Neuronal stem cell (in vitro differentiated cells): Measurements from ENCODE around the gene ZFP1.

Source experiments
- DNase-seq: peaks from one replicate; pipeline ENCODE4 v3.0.0-alpha.2; 2013; ENCODE audit warnings: low spot score
- H2AFZ ChIP-seq: one replicate; pipeline ENCODE4 v1.6.1; 2013; ENCODE audit warnings: mild to moderate bottlenecking, low read length, inconsistent platforms
- H2AK5ac ChIP-seq: 2 replicates; pipeline ENCODE4 v1.6.1; 2013; ENCODE audit warnings: low read depth, mild to moderate bottlenecking, inconsistent platforms, low read length, moderate library complexity, mixed read lengths
- H2BK120ac ChIP-seq: 2 replicates; pipeline ENCODE4 v1.6.1; 2013; ENCODE audit warnings: low read depth, mild to moderate bottlenecking, inconsistent platforms, low read length, moderate library complexity, mixed read lengths
- H2BK12ac ChIP-seq: one replicate; pipeline ENCODE4 v1.6.1; 2013; ENCODE audit warnings: low read length, inconsistent platforms
- H2BK15ac ChIP-seq: 2 replicates; pipeline ENCODE4 v1.6.1; 2013; ENCODE audit warnings: mild to moderate bottlenecking, low read length, inconsistent platforms, mixed read lengths
- H2BK5ac ChIP-seq: one replicate; pipeline ENCODE4 v1.6.1; 2013; ENCODE audit warnings: inconsistent platforms, mild to moderate bottlenecking, low read length, moderate library complexity
- H3K14ac ChIP-seq: one replicate; pipeline ENCODE4 v1.6.1; 2013; ENCODE audit warnings: low read length, inconsistent platforms
- H3K18ac ChIP-seq: 2 replicates; pipeline ENCODE4 v1.6.1; 2013; ENCODE audit warnings: low read length, inconsistent platforms
- H3K23ac ChIP-seq: 2 replicates; pipeline ENCODE4 v1.6.1; 2013; ENCODE audit warnings: low read depth, mild to moderate bottlenecking, mixed read lengths, low read length, inconsistent platforms; ENCODE audit not compliant: poor library complexity
- H3K27ac ChIP-seq: replicated peaks from 3 replicates; pipeline ENCODE4 v1.5.1; 2013; ENCODE audit warnings: low read length, inconsistent platforms
- H3K27me3 ChIP-seq, 3 experiments: 2 replicates each; pipeline ENCODE4 v1.6.1; 2013; ENCODE audit warnings: low read length in 3 of 3, mild to moderate bottlenecking in 2 of 3, inconsistent platforms in 1 of 3, low read depth in 1 of 3, mixed read lengths in 1 of 3, moderate library complexity in 1 of 3; ENCODE audit not compliant: control insufficient read depth in 3 of 3, insufficient read depth in 3 of 3
- H3K36me3 ChIP-seq, 2 donors: replicated peaks in 1 of 2; 2 replicates each; pipeline ENCODE4 v1.6.1; 2013; ENCODE audit warnings: low read length in 2 of 2; ENCODE audit not compliant: control insufficient read depth in 2 of 2, insufficient read depth in 2 of 2
- H3K4ac ChIP-seq: 2 replicates; pipeline ENCODE4 v1.6.1; 2013; ENCODE audit warnings: inconsistent platforms, mild to moderate bottlenecking, low read length, moderate library complexity
- H3K4me1 ChIP-seq, 2 donors: 1 replicate in 1 of 2; 2 replicates in 1 of 2; pipeline ENCODE4 v1.6.1; 2013; ENCODE audit warnings: low read length in 2 of 2, low read depth in 1 of 2; ENCODE audit not compliant: control insufficient read depth in 2 of 2, insufficient read depth in 1 of 2
- H3K4me2 ChIP-seq: one replicate; pipeline ENCODE4 v1.6.1; 2013; ENCODE audit warnings: mild to moderate bottlenecking, low read length, inconsistent platforms; ENCODE audit not compliant: insufficient read depth, poor library complexity, severe bottlenecking
- H3K4me3 ChIP-seq, 2 donors: 2 replicates each; pipeline ENCODE4 v1.5.1; 2013; ENCODE audit warnings: low read length in 2 of 2, mild to moderate bottlenecking in 2 of 2, inconsistent platforms in 1 of 2, moderate library complexity in 1 of 2
- H3K79me1 ChIP-seq: one replicate; pipeline ENCODE4 v1.6.1; 2013; ENCODE audit warnings: low read depth, mild to moderate bottlenecking, inconsistent platforms, low read length, moderate library complexity
- H3K9ac ChIP-seq: one replicate; pipeline ENCODE4 v1.6.1; 2013; ENCODE audit warnings: mild to moderate bottlenecking, low read depth, low read length, inconsistent platforms; ENCODE audit not compliant: poor library complexity
- H3K9me3 ChIP-seq, 2 donors: replicated peaks in 1 of 2; 2 replicates each; pipeline versions ENCODE3 to v1.6.1; 2013; ENCODE audit warnings: low read length in 2 of 2, mild to moderate bottlenecking in 2 of 2, inconsistent platforms in 1 of 2, low read depth in 1 of 2, mixed read lengths in 1 of 2, moderate library complexity in 1 of 2; ENCODE audit not compliant: control insufficient read depth in 2 of 2, insufficient read depth in 1 of 2
- H4K8ac ChIP-seq: one replicate; pipeline ENCODE4 v1.6.1; 2013; ENCODE audit warnings: low read depth, mild to moderate bottlenecking, inconsistent platforms, low read length, moderate library complexity
- H4K91ac ChIP-seq: one replicate; pipeline ENCODE4 v1.6.1; 2013; ENCODE audit warnings: low read length, low read depth, mild to moderate bottlenecking, inconsistent platforms; ENCODE audit not compliant: poor library complexity
- WGBS, 2 donors: extraction: QIAGEN DNeasy Blood & Tissue Kit; methylation state at CpG; one replicate each; pipeline ENCODE4 v1.1.7; 2013; ENCODE audit warnings: missing lambda C conversion rate in 2 of 2, mixed read lengths in 1 of 2; ENCODE audit not compliant: insufficient read length in 2 of 2, insufficient replicate concordance in 1 of 2; ENCODE audit errors: extremely low coverage in 2 of 2; 5-methylcytosine and 5-hydroxymethylcytosine counted together

Gene ZFP1

GRCh38 chr16:75175074-75175473 lies 26.8 kb downstream of the ZFP1 start:
- H3K27me3 ChIP-seq: no peaks in the 10 kb centered on the region
- H3K14ac ChIP-seq: no peak overlapping the region
- no peak overlapping the region for H3K27ac ChIP-seq
- H3K36me3 ChIP-seq: peaks cover 6 to 29% of the 10 kb centered on the region in 2 donors
- no CpG with 5 or more reads among the region's 3 CpGs for WGBS, 2 donors
- DNase-seq: no peak
- H4K8ac ChIP-seq: no peak overlapping the region
- H2BK15ac ChIP-seq: no peak overlapping the region
- H4K91ac ChIP-seq: no peak overlapping the region
- H3K4me1 ChIP-seq: no peaks in the 10 kb centered on the region
- H2BK12ac ChIP-seq: no peak overlapping the region
- H2AFZ ChIP-seq: no peak overlapping the region
- no peak overlapping the region for H3K18ac ChIP-seq
- H3K9ac ChIP-seq: no peak overlapping the region
- no peak overlapping the region for H3K4ac ChIP-seq
- no peak overlapping the region for H3K4me3 ChIP-seq
- H3K23ac ChIP-seq: no peak overlapping the region
- no peak overlapping the region for H2AK5ac ChIP-seq
- H3K4me2 ChIP-seq: no peak overlapping the region
- H2BK5ac ChIP-seq: no peak overlapping the region
- H3K9me3 ChIP-seq: peaks cover 33 to 74% of the 10 kb centered on the region in 2 donors
- H3K79me1 ChIP-seq: no peaks in the 10 kb centered on the region
- H2BK120ac ChIP-seq: no peak overlapping the region

- Histone ChIP-seq H3K27me3 (no peaks in the 10 kb centered on the region), H3K4me1 (no peaks in the 10 kb centered on the region), H3K4me3 (no peak overlapping the region), H2BK5ac (no peak overlapping the region), H2BK12ac (no peak overlapping the region), H3K79me1 (no peaks in the 10 kb centered on the region), H3K23ac (no peak overlapping the region), H3K18ac (no peak overlapping the region), H3K9me3 (peaks cover 27 to 58% of the 10 kb centered on the region in 2 donors), H3K4me2 (no peak overlapping the region), H4K91ac (no peak overlapping the region), H3K9ac (no peak overlapping the region), H2AFZ (no peak overlapping the region), H3K36me3 (peaks cover 3 to 10% of the 10 kb centered on the region in 2 donors), H2BK120ac (no peak overlapping the region), H4K8ac (no peak overlapping the region), H2BK15ac (no peak overlapping the region), H3K4ac (no peak overlapping the region), H3K27ac (no peak overlapping the region), H3K14ac (no peak overlapping the region), H2AK5ac (no peak overlapping the region)
- no peak for DNase-seq
- WGBS, 2 donors: no CpG with 5 or more reads among the region's 2 CpGs
Observed at GRCh38 chr16:75176926-75177325, 28.6 kb downstream of the ZFP1 start.

- no CpG with 5 or more reads among the region's 6 CpGs for WGBS, 2 donors
- Histone ChIP-seq H2AFZ (no peak overlapping the region), H3K9me3 (peaks cover 16 to 35% of the 10 kb centered on the region in 2 donors)
Observed at GRCh38 chr16:75179208-75179607, 30.9 kb downstream of the ZFP1 start.

GRCh38 chr16:75181630-75182029 lies 33.3 kb downstream of the ZFP1 start:
- Histone ChIP-seq H3K9ac (no peak overlapping the region), H2BK120ac (no peak overlapping the region), H3K18ac (no peak overlapping the region), H3K4me3 (no peak overlapping the region), H2AFZ (no peak overlapping the region), H3K14ac (no peak overlapping the region), H3K4ac (no peak overlapping the region), H2BK12ac (no peak overlapping the region), H2BK15ac (no peak overlapping the region), H3K79me1 (no peaks in the 10 kb centered on the region), H3K23ac (no peak overlapping the region), H3K4me2 (no peak overlapping the region), H2AK5ac (no peak overlapping the region), H3K27ac (no peak overlapping the region), H3K9me3 (peaks cover 3 to 20% of the 10 kb centered on the region in 2 donors), H4K91ac (no peak overlapping the region), H2BK5ac (no peak overlapping the region), H3K36me3 (no peaks in the 10 kb centered on the region), H4K8ac (no peak overlapping the region), H3K4me1 (no peaks in the 10 kb centered on the region), H3K27me3 (no peaks in the 10 kb centered on the region)
- DNase-seq: no peak
- WGBS, 2 donors: no CpG with 5 or more reads among the region's 3 CpGs

More at GRCh38 chr16:75179208-75179607, 30.9 kb downstream of the ZFP1 start:
- no peak overlapping the region for H3K14ac ChIP-seq
- H3K36me3 ChIP-seq: no peaks in the 10 kb centered on the region
- no peaks in the 10 kb centered on the region for H3K79me1 ChIP-seq
- no peak overlapping the region for H4K8ac ChIP-seq
- H2AK5ac ChIP-seq: no peak overlapping the region
- no peak overlapping the region for H3K23ac ChIP-seq
- H3K18ac ChIP-seq: no peak overlapping the region
- DNase-seq: no peak
- H4K91ac ChIP-seq: no peak overlapping the region
- H3K27ac ChIP-seq: no peak overlapping the region
- H2BK120ac ChIP-seq: no peak overlapping the region
- H3K27me3 ChIP-seq: no peaks in the 10 kb centered on the region
- H2BK12ac ChIP-seq: no peak overlapping the region
- H3K4ac ChIP-seq: no peak overlapping the region
- no peak overlapping the region for H3K9ac ChIP-seq
- no peak overlapping the region for H3K4me3 ChIP-seq
- H2BK15ac ChIP-seq: no peak overlapping the region
- no peak overlapping the region for H2BK5ac ChIP-seq
- no peaks in the 10 kb centered on the region for H3K4me1 ChIP-seq
- H3K4me2 ChIP-seq: no peak overlapping the region
